ENCODE results near the gene UBE2QL1. TPM values are rescaled to one million over a fixed set of nuclear protein-coding genes. Genes with fewer than 3 reads are reported as not detected.
A peak's percentile ranks its signal among the peaks of the same experiment; 100 is the strongest.

The UBE2QL1 gene
- total RNA-seq, 1 donor from 2014 or later: 0.68 TPM

GRCh38 chr5:6435356-6435755 is 13.3 kb upstream of the UBE2QL1 start:
- intact Hi-C loops (cut with micrococcal nuclease): no loop called here
- Mint-ChIP-seq H3K36me3 (ENCODE audit: low read depth) (no peaks in the 10 kb centered on the region), H3K27ac (no peak overlapping the region), H3K9me3 (no peaks in the 10 kb centered on the region), H3K4me1 (ENCODE audit: low read depth) (no peaks in the 10 kb centered on the region), H3K27me3 (ENCODE audit: low read depth) (peaks cover 14% of the 10 kb centered on the region), H3K4me3 (ENCODE audit: low read depth) (no peak overlapping the region)
- no peak for DNase-seq (ENCODE audit: low spot score)

- intact Hi-C loops (cut with micrococcal nuclease): no loop called here
- no peak for DNase-seq (ENCODE audit: low spot score)
- H3K4me3 Mint-ChIP-seq (ENCODE audit: low read depth): no peak overlapping the region
- no peaks in the 10 kb centered on the region for H3K36me3 Mint-ChIP-seq (ENCODE audit: low read depth)
- peaks cover 14% of the 10 kb centered on the region for H3K27me3 Mint-ChIP-seq (ENCODE audit: low read depth)
- H3K27ac Mint-ChIP-seq: no peak overlapping the region
- no peaks in the 10 kb centered on the region for H3K9me3 Mint-ChIP-seq
- no peaks in the 10 kb centered on the region for H3K4me1 Mint-ChIP-seq (ENCODE audit: low read depth)
Measured at GRCh38 chr5:6436715-6437331, 11.8 kb upstream of the UBE2QL1 start.

- no peak overlapping the region for H3K4me3 Mint-ChIP-seq (ENCODE audit: low read depth)
- peaks cover 14% of the 10 kb centered on the region for H3K27me3 Mint-ChIP-seq (ENCODE audit: low read depth)
- no peaks in the 10 kb centered on the region for H3K9me3 Mint-ChIP-seq
- H3K4me1 Mint-ChIP-seq (ENCODE audit: low read depth): no peaks in the 10 kb centered on the region
- no peak for DNase-seq (ENCODE audit: low spot score)
- H3K27ac Mint-ChIP-seq: no peak overlapping the region
- intact Hi-C loops (cut with micrococcal nuclease): loop anchor here (5.0 kb wide), 1 partner anchor 87 kb away; no protein-coding TSS in a partner anchor
- no peaks in the 10 kb centered on the region for H3K36me3 Mint-ChIP-seq (ENCODE audit: low read depth)
Measured at GRCh38 chr5:6439588-6440550, 8.8 kb upstream of the UBE2QL1 start.

- Mint-ChIP-seq H3K27me3 (ENCODE audit: low read depth) (peaks cover 18% of the 10 kb centered on the region), H3K36me3 (ENCODE audit: low read depth) (no peaks in the 10 kb centered on the region), H3K9me3 (no peaks in the 10 kb centered on the region), H3K4me1 (ENCODE audit: low read depth) (no peaks in the 10 kb centered on the region), H3K4me3 (ENCODE audit: low read depth) (no peak overlapping the region), H3K27ac (no peak overlapping the region)
- DNase-seq (ENCODE audit: low spot score): no peak
- intact Hi-C loops (cut with micrococcal nuclease): loop anchor here (5.0 kb wide), 1 partner anchor 85 kb away; no protein-coding TSS in a partner anchor
Measured at GRCh38 chr5:6442333-6442732, 6.3 kb upstream of the UBE2QL1 start.

- intact Hi-C loops (cut with micrococcal nuclease): loop anchor here (5.0 kb wide), 1 partner anchor 84 kb away; no protein-coding TSS in a partner anchor
- Mint-ChIP-seq H3K36me3 (ENCODE audit: low read depth) (no peaks in the 10 kb centered on the region), H3K4me3 (ENCODE audit: low read depth) (no peak overlapping the region), H3K9me3 (no peaks in the 10 kb centered on the region), H3K27ac (no peak overlapping the region), H3K4me1 (ENCODE audit: low read depth) (no peaks in the 10 kb centered on the region), H3K27me3 (ENCODE audit: low read depth) (peaks cover 14% of the 10 kb centered on the region)
- DNase-seq (ENCODE audit: low spot score): no peak
Measured at GRCh38 chr5:6443326-6443725, 5.3 kb upstream of the UBE2QL1 start.

GRCh38 chr5:6446042-6446441 is 2.6 kb upstream of the UBE2QL1 start:
- H3K4me1 Mint-ChIP-seq (ENCODE audit: low read depth): peaks cover 2% of the 10 kb centered on the region
- H3K36me3 Mint-ChIP-seq (ENCODE audit: low read depth): no peaks in the 10 kb centered on the region
- no peak overlapping the region for H3K4me3 Mint-ChIP-seq (ENCODE audit: low read depth)
- intact Hi-C loops (cut with micrococcal nuclease): no loop called here
- DNase-seq (ENCODE audit: low spot score): no peak
- no peak overlapping the region for H3K27ac Mint-ChIP-seq
- no peaks in the 10 kb centered on the region for H3K9me3 Mint-ChIP-seq
- H3K27me3 Mint-ChIP-seq (ENCODE audit: low read depth): peaks cover 31% of the 10 kb centered on the region

GRCh38 chr5:6446626-6447309 is 1.9 kb upstream of the UBE2QL1 start:
- Mint-ChIP-seq H3K27me3 (ENCODE audit: low read depth) (peaks cover 37% of the 10 kb centered on the region), H3K27ac (no peak overlapping the region)
- no peak for DNase-seq (ENCODE audit: low spot score)

GRCh38 chr5:6447384-6448140 is 1.1 kb upstream of the UBE2QL1 start:
- H3K27me3 Mint-ChIP-seq (ENCODE audit: low read depth): peaks cover 39% of the 10 kb centered on the region
- no peak overlapping the region for H3K4me3 Mint-ChIP-seq (ENCODE audit: low read depth)
- H3K9me3 Mint-ChIP-seq: no peaks in the 10 kb centered on the region
- H3K36me3 Mint-ChIP-seq (ENCODE audit: low read depth): no peaks in the 10 kb centered on the region
- H3K27ac Mint-ChIP-seq: no peak overlapping the region
- intact Hi-C loops (cut with micrococcal nuclease): no loop called here
- DNase-seq (ENCODE audit: low spot score): no peak
- peaks cover 2% of the 10 kb centered on the region for H3K4me1 Mint-ChIP-seq (ENCODE audit: low read depth)

More at GRCh38 chr5:6446626-6447309, 1.9 kb upstream of the UBE2QL1 start:
- H3K4me1 Mint-ChIP-seq (ENCODE audit: low read depth): peaks cover 2% of the 10 kb centered on the region
- H3K36me3 Mint-ChIP-seq (ENCODE audit: low read depth): no peaks in the 10 kb centered on the region
- H3K4me3 Mint-ChIP-seq (ENCODE audit: low read depth): no peak overlapping the region
- H3K9me3 Mint-ChIP-seq: no peaks in the 10 kb centered on the region
- intact Hi-C loops (cut with micrococcal nuclease): no loop called here

- intact Hi-C loops (cut with micrococcal nuclease): no loop called here
- no peaks in the 10 kb centered on the region for H3K36me3 Mint-ChIP-seq (ENCODE audit: low read depth)
- H3K9me3 Mint-ChIP-seq: no peaks in the 10 kb centered on the region
- H3K27me3 Mint-ChIP-seq (ENCODE audit: low read depth): peaks cover 43% of the 10 kb centered on the region
- peaks cover 2% of the 10 kb centered on the region for H3K4me1 Mint-ChIP-seq (ENCODE audit: low read depth)
- no peak for DNase-seq (ENCODE audit: low spot score)
- H3K4me3 Mint-ChIP-seq (ENCODE audit: low read depth): no peak overlapping the region
- H3K27ac Mint-ChIP-seq: no peak overlapping the region
Measured at GRCh38 chr5:6448141-6448491, 543 bp upstream of the UBE2QL1 start.

- intact Hi-C loops (cut with micrococcal nuclease): no loop called here
- H3K27me3 Mint-ChIP-seq (ENCODE audit: low read depth): peaks cover 49% of the 10 kb centered on the region
Measured at GRCh38 chr5:6449465-6450158, 953 bp downstream of the UBE2QL1 start.

GRCh38 chr5:6450319-6450833 is 1.7 kb downstream of the UBE2QL1 start:
- intact Hi-C loops (cut with micrococcal nuclease): no loop called here
- Mint-ChIP-seq H3K27ac (no peak overlapping the region), H3K4me3 (ENCODE audit: low read depth) (peak overlapping the region; percentile 55), H3K36me3 (ENCODE audit: low read depth) (no peaks in the 10 kb centered on the region), H3K4me1 (ENCODE audit: low read depth) (peaks cover 2% of the 10 kb centered on the region), H3K9me3 (no peaks in the 10 kb centered on the region), H3K27me3 (ENCODE audit: low read depth) (peaks cover 51% of the 10 kb centered on the region)
- no peak for DNase-seq (ENCODE audit: low spot score)

More at GRCh38 chr5:6449465-6450158, 953 bp downstream of the UBE2QL1 start:
- Mint-ChIP-seq H3K4me1 (ENCODE audit: low read depth) (peaks cover 2% of the 10 kb centered on the region), H3K4me3 (ENCODE audit: low read depth) (peak overlapping the region; percentile 79), H3K9me3 (no peaks in the 10 kb centered on the region), H3K27ac (no peak overlapping the region), H3K36me3 (ENCODE audit: low read depth) (no peaks in the 10 kb centered on the region)
- no peak for DNase-seq (ENCODE audit: low spot score)
